ENCODE results near the gene ZFP62.
"Not testable (repeated sequence)": the region's sequence is repeated elsewhere in the genome, so short reads cannot be mapped to it uniquely, and the experiment has no call there.

The ZFP62 gene

DNA sequence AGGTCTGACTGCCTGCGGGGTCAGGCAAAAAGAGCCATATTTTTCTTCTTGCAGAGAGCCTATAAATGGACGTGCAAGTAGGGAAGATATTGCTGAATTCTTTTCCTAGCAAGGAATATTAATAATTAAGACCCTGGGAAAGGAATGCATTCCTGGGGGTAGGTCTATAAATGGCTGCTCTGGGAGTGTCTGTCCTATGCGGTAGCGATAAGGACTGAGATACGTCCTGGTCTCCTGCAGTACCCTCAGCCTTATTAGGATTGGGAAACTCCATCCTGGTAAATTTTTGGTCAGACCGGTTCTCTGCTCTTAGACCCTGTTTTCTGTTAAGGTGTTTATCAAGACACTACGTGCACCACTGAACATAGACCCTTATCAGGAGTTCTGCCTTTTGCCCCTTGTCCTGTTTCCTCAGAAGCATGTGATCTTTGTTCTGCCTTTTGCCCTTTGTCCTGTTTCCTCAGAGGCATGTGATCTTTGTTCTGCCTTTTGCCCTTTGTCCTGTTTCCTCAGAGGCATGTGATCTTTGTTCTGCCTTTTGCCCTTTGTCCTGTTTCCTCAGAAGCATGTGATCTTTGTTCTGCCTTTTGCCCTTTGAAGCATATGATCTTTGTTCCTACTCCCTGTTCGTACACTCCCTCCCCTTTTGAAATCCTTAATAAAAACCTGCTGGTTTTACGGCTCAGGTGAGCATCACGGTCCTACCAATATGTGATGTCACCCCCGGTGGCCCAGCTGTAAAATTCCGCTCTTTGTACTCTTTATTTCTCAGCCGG is 32.1 kb downstream of the ZFP62 start:
- H3K4me1 ChIP-seq (ENCODE audit: control insufficient read depth, insufficient read depth, low read length), result peaks cover 57% of the 10 kb centered on the region
- H3K27me3 ChIP-seq (replicated peaks; ENCODE audit: control insufficient read depth, insufficient read depth, low read length); DNase-seq (ENCODE audit: low read depth); H3K36me3 ChIP-seq (ENCODE audit: control insufficient read depth, insufficient read depth, low read length, severe bottlenecking); H3K9ac ChIP-seq (ENCODE audit: low read length); H3K9me3 ChIP-seq (ENCODE audit: control insufficient read depth, low read length): not testable (repeated sequence)
- peak overlapping the region; percentile 91 for H3K4me3 ChIP-seq (ENCODE audit: low read length)

- not testable (repeated sequence) for H3K27me3 ChIP-seq (replicated peaks; ENCODE audit: control insufficient read depth, insufficient read depth, low read length); H3K4me3 ChIP-seq (ENCODE audit: low read length); H3K9me3 ChIP-seq (ENCODE audit: control insufficient read depth, low read length); H3K9ac ChIP-seq (ENCODE audit: low read length); DNase-seq (ENCODE audit: low read depth); H3K36me3 ChIP-seq (ENCODE audit: control insufficient read depth, insufficient read depth, low read length, severe bottlenecking)
- peaks cover 55% of the 10 kb centered on the region for H3K4me1 ChIP-seq (ENCODE audit: control insufficient read depth, insufficient read depth, low read length)
Observed at GRCh38 chr5:180827374-180827773, 33.7 kb downstream of the ZFP62 start.

DNA sequence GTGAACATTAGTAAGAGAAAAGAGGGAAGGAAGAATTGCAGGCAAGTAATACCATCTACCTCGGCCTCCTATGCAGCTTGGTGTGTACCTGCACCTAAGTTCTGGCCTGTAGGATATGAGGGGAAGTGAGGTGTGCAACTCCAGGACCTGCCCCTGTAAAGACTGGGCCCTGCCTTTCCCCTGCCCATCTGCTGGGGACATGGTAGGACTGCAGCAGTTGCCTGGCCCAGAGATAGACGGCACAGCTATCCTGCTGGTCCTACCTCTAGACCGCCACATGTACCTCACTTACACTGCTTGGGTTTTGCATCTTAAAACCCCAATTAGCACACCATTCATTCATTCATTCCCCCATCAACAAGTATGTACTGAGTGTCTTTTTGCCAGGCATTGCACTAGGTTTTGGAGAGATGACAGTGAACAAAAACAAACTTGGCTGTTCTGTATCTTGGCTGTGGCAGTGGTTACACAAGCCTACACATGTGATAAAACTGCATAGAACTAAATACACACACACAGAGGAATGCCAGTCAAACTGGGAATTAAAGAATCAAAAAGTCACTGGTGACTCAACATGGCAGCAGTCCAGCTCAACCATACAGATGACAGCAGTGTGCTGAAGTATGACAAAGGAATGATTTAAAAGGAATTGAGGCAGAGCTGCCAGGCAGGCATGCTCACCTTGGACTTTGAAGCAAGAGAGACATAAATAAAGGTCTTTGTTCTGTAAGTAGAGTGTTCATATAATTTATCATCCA is 35.1 kb downstream of the ZFP62 start:
- H3K9ac ChIP-seq (ENCODE audit: low read length), result peak overlapping the region; percentile 29
- peak; percentile 73 for DNase-seq (ENCODE audit: low read depth)

DNA sequence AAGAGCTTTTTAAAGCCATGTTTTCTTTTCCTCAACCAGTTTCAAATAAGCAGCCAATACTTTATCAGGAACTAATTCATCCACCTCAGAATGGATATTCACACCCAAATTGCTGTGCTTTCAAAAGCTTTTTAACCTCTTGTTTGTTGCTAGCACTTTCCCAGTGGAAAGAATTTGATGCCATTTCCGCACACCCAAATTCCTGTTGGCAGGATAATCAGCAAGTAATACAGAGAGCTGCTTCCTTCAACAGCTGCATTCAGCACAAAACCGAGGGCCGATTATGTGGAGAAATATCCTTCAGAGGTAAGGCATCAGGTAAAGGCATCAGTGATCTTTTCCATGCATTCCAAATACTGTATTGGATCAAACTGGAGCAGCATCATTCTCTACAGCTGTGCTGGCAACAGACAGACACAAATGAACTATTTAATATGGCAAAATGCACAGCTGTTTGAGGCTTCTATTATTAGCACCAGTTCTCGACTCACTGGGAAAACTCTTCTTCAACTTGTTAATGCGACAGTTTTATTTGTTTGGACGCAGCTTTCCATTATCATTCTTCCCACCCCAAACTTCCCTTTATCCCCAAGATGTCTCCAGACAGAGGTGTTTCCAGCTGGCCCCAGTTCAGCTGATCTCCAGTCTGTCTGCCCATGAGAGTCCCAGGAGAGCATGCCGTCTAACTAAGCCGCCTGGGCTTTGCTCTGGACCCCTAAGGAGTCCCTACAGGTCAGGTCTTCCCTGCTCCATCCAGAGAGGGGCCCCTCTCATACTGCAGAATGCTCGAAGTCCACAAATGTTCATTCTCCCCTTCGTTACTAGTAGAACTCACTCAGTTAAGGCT is 36.2 kb downstream of the ZFP62 start:
- no peak for DNase-seq (ENCODE audit: low read depth)
- Histone ChIP-seq H3K27me3 (replicated peaks; ENCODE audit: control insufficient read depth, insufficient read depth, low read length) (no peaks in the 10 kb centered on the region), H3K36me3 (ENCODE audit: control insufficient read depth, insufficient read depth, low read length, severe bottlenecking) (no peaks in the 10 kb centered on the region), H3K4me1 (ENCODE audit: control insufficient read depth, insufficient read depth, low read length) (peaks cover 57% of the 10 kb centered on the region), H3K4me3 (ENCODE audit: low read length) (no peak overlapping the region), H3K9ac (ENCODE audit: low read length) (peak overlapping the region; percentile 36), H3K9me3 (ENCODE audit: control insufficient read depth, low read length) (no peaks in the 10 kb centered on the region)

More for the DNA sequence above, 35.1 kb downstream of the ZFP62 start:
- Histone ChIP-seq H3K9me3 (ENCODE audit: control insufficient read depth, low read length) (no peaks in the 10 kb centered on the region), H3K4me3 (ENCODE audit: low read length) (no peak overlapping the region), H3K4me1 (ENCODE audit: control insufficient read depth, insufficient read depth, low read length) (peaks cover 57% of the 10 kb centered on the region), H3K36me3 (ENCODE audit: control insufficient read depth, insufficient read depth, low read length, severe bottlenecking) (no peaks in the 10 kb centered on the region), H3K27me3 (replicated peaks; ENCODE audit: control insufficient read depth, insufficient read depth, low read length) (no peaks in the 10 kb centered on the region)

- Histone ChIP-seq H3K4me3 (ENCODE audit: low read length) (no peak overlapping the region), H3K9ac (ENCODE audit: low read length) (peak overlapping the region; percentile 31), H3K4me1 (ENCODE audit: control insufficient read depth, insufficient read depth, low read length) (peaks cover 53% of the 10 kb centered on the region), H3K27me3 (replicated peaks; ENCODE audit: control insufficient read depth, insufficient read depth, low read length) (no peaks in the 10 kb centered on the region), H3K9me3 (ENCODE audit: control insufficient read depth, low read length) (no peaks in the 10 kb centered on the region), H3K36me3 (ENCODE audit: control insufficient read depth, insufficient read depth, low read length, severe bottlenecking) (no peaks in the 10 kb centered on the region)
- no peak for DNase-seq (ENCODE audit: low read depth)
Observed at GRCh38 chr5:180823940-180824629, 37.0 kb downstream of the ZFP62 start.

DNA sequence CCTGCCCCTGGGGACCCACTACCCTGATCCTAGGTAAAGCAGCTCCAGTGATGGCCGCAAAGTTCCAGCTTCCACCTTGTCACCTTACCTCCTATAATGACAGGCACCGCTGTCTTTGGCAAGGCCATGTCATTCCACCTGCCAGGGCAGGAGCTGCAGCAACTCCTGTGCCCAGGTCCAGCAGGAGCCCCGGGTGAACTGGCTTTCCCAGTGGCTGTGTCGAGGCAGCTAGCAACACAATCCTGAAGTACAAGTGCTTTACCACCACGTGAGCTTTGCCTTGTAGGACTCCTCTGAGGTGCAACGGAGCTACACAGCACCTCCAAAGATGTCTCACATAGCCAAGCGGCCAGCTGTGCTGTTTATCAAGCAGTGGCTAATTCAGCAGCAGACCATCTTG is 37.7 kb downstream of the ZFP62 start:
- Histone ChIP-seq H3K36me3 (ENCODE audit: control insufficient read depth, insufficient read depth, low read length, severe bottlenecking) (no peaks in the 10 kb centered on the region), H3K9me3 (ENCODE audit: control insufficient read depth, low read length) (no peaks in the 10 kb centered on the region), H3K9ac (ENCODE audit: low read length) (no peak overlapping the region), H3K4me3 (ENCODE audit: low read length) (no peak overlapping the region), H3K4me1 (ENCODE audit: control insufficient read depth, insufficient read depth, low read length) (peaks cover 61% of the 10 kb centered on the region), H3K27me3 (replicated peaks; ENCODE audit: control insufficient read depth, insufficient read depth, low read length) (no peaks in the 10 kb centered on the region)
- no peak for DNase-seq (ENCODE audit: low read depth)

DNA sequence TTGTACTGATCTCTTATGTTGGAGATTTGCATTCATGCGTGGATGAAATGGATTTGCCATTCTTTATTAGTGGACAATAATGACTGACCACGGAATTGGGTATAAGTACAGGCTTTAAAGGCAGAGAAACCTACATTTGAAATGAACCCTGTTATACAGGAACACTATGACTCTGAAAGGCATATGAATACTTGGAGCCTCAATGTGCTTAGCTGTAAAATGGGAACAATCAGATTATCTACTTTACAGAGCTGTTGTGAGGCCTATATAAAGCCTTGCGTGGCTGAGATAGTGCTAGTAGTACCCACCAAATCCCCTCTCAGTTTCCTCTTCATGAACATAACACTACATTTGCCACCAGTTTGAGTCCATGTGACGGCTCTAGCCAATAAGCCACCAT is 39.5 kb downstream of the ZFP62 start:
- H3K9ac ChIP-seq (ENCODE audit: low read length), result peak overlapping the region; percentile 78
- no peaks in the 10 kb centered on the region for H3K27me3 ChIP-seq (replicated peaks; ENCODE audit: control insufficient read depth, insufficient read depth, low read length)
- H3K9me3 ChIP-seq (ENCODE audit: control insufficient read depth, low read length), result no peaks in the 10 kb centered on the region
- H3K4me1 ChIP-seq (ENCODE audit: control insufficient read depth, insufficient read depth, low read length), result peaks cover 74% of the 10 kb centered on the region
- no peak for DNase-seq (ENCODE audit: low read depth)
- H3K36me3 ChIP-seq (ENCODE audit: control insufficient read depth, insufficient read depth, low read length, severe bottlenecking), result no peaks in the 10 kb centered on the region
- H3K4me3 ChIP-seq (ENCODE audit: low read length), result no peak overlapping the region

GRCh38 chr5:180820788-180821321 is 40.2 kb downstream of the ZFP62 start:
- H3K9ac ChIP-seq (ENCODE audit: low read length), result peak overlapping the region; percentile 78
- peaks cover 70% of the 10 kb centered on the region for H3K4me1 ChIP-seq (ENCODE audit: control insufficient read depth, insufficient read depth, low read length)
- no peak for DNase-seq (ENCODE audit: low read depth)
- peak overlapping the region; percentile 52 for H3K4me3 ChIP-seq (ENCODE audit: low read length)
- H3K9me3 ChIP-seq (ENCODE audit: control insufficient read depth, low read length), result no peaks in the 10 kb centered on the region
- H3K36me3 ChIP-seq (ENCODE audit: control insufficient read depth, insufficient read depth, low read length, severe bottlenecking), result no peaks in the 10 kb centered on the region
- H3K27me3 ChIP-seq (replicated peaks; ENCODE audit: control insufficient read depth, insufficient read depth, low read length), result no peaks in the 10 kb centered on the region

DNA sequence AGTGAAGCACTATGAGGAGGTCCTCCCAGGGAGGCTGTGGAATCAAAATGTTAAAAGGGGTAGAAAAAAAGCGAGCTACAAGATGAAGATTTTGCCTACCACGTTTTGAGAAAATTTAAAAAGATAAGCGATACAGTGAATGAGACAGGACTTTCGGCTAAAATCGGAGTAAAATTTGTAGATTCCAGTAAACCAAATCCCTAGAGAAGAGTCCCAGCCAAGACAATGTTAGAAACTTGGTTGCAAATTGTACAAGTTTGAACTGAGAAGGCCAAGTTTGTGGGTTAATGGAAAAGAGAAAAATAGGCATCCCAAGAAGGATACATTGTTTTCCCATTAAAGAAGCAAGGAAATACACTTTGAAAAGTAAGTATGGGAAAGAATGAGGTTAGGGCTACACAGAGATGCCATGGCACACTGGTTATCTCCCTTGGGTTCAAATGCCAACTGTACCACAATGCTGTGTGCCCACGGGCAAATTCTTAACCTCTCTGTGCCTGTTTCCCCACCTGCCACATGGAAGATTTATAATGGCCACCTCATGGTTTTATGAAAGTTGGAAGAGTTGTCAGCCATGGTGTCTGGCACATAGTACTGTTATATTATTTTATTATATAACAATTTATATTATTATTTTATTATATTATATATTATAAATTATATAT is 42.3 kb downstream of the ZFP62 start:
- Histone ChIP-seq H3K4me3 (ENCODE audit: low read length) (peak overlapping the region; percentile 70), H3K9me3 (ENCODE audit: control insufficient read depth, low read length) (no peaks in the 10 kb centered on the region), H3K27me3 (replicated peaks; ENCODE audit: control insufficient read depth, insufficient read depth, low read length) (no peaks in the 10 kb centered on the region), H3K36me3 (ENCODE audit: control insufficient read depth, insufficient read depth, low read length, severe bottlenecking) (no peaks in the 10 kb centered on the region), H3K4me1 (ENCODE audit: control insufficient read depth, insufficient read depth, low read length) (peaks cover 60% of the 10 kb centered on the region), H3K9ac (ENCODE audit: low read length) (peak overlapping the region; percentile 80)
- DNase-seq (ENCODE audit: low read depth), result no peak

Data from adipocyte (in vitro differentiated cells).